H1 (cell line): ENCODE measurements around the gene CCDC12. TPM values are rescaled to one million over a fixed set of nuclear protein-coding genes. Genes with fewer than 3 reads are reported as not detected.
A peak's percentile ranks its signal among the peaks of the same experiment; 100 is the strongest.

Experiments used
- EZH2 ChIP-seq: fragments of 200-600 bp; sonication (generic); IDR thresholded peaks from 2 replicates; pipeline ENCODE4 v1.7.1; 2012; ENCODE audit warnings: low read depth, mild to moderate bottlenecking, moderate library complexity, low read length, inconsistent platforms; ENCODE audit not compliant: severe bottlenecking
- KDM4A ChIP-seq: IDR thresholded peaks from one replicate; pipeline ENCODE4 v1.7.1; 2012; ENCODE audit warnings: low read depth, mild to moderate bottlenecking, moderate library complexity, low read length, inconsistent platforms; ENCODE audit not compliant: severe bottlenecking
- POU5F1 ChIP-seq: IDR thresholded peaks from 2 replicates; pipeline ENCODE4 v1.6.1; 2011; ENCODE audit warnings: low read depth, mild to moderate bottlenecking, low read length, moderate library complexity
- RNF2 ChIP-seq: fragments of 200-900, 300-1000 bp; sonication (generic); IDR thresholded peaks from 2 replicates; pipeline ENCODE4 v1.7.1; 2016; ENCODE audit warnings: borderline replicate concordance, low read depth, mild to moderate bottlenecking, antibody characterized with exemption, low read length; ENCODE audit not compliant: poor library complexity, severe bottlenecking; ENCODE audit errors: missing control alignments
- SP4 ChIP-seq: IDR thresholded peaks from 2 replicates; pipeline ENCODE4 v1.6.1; 2012; ENCODE audit warnings: low read length, inconsistent platforms
- polyA plus RNA-seq, 7 experiments: library from polyadenylated mRNA; depleted of rRNA in 3 of 7; stranded (reverse) in 5 of 7; unstranded in 2 of 7; fragments of >200 nt in 5 of 7; fragments of 200-250 nt in 2 of 7; gene quantifications; 1 replicate in 5 of 7; 2 replicates in 1 of 7; 4 replicates in 1 of 7; pipeline versions ENCODE4 v1.2.1 to v1.2.3, GENCODE V29; 2011 to 2013; ENCODE audit warnings: missing spikeins in 2 of 7, mixed read lengths in 2 of 7
- total RNA-seq: library from RNA; stranded (reverse); fragmentation: NEBNext Ultra II Directional; extraction: Animal tissue kit (Norgen Biotek cat#: 25700); gene quantifications from 2 replicates; pipeline ENCODE4 v1.2.1, GENCODE V29; 2021
- TF ChIP-seq, protein P1 (sequence below): fragments of 300-600 bp; sonication (generic); IDR thresholded peaks from 2 replicates; pipeline ENCODE4 v1.7.1; 2012; ENCODE audit warnings: low read length, moderate library complexity, mild to moderate bottlenecking, inconsistent platforms; ENCODE audit not compliant: insufficient replicate concordance

Gene CCDC12
- total and polyA plus RNA-seq, 2 of the 8 experiments (the other 6 are each of a cell fraction or from before 2014, with no cell fraction given): 29.5 to 41.3 TPM

- TF ChIP-seq, protein P1, sequence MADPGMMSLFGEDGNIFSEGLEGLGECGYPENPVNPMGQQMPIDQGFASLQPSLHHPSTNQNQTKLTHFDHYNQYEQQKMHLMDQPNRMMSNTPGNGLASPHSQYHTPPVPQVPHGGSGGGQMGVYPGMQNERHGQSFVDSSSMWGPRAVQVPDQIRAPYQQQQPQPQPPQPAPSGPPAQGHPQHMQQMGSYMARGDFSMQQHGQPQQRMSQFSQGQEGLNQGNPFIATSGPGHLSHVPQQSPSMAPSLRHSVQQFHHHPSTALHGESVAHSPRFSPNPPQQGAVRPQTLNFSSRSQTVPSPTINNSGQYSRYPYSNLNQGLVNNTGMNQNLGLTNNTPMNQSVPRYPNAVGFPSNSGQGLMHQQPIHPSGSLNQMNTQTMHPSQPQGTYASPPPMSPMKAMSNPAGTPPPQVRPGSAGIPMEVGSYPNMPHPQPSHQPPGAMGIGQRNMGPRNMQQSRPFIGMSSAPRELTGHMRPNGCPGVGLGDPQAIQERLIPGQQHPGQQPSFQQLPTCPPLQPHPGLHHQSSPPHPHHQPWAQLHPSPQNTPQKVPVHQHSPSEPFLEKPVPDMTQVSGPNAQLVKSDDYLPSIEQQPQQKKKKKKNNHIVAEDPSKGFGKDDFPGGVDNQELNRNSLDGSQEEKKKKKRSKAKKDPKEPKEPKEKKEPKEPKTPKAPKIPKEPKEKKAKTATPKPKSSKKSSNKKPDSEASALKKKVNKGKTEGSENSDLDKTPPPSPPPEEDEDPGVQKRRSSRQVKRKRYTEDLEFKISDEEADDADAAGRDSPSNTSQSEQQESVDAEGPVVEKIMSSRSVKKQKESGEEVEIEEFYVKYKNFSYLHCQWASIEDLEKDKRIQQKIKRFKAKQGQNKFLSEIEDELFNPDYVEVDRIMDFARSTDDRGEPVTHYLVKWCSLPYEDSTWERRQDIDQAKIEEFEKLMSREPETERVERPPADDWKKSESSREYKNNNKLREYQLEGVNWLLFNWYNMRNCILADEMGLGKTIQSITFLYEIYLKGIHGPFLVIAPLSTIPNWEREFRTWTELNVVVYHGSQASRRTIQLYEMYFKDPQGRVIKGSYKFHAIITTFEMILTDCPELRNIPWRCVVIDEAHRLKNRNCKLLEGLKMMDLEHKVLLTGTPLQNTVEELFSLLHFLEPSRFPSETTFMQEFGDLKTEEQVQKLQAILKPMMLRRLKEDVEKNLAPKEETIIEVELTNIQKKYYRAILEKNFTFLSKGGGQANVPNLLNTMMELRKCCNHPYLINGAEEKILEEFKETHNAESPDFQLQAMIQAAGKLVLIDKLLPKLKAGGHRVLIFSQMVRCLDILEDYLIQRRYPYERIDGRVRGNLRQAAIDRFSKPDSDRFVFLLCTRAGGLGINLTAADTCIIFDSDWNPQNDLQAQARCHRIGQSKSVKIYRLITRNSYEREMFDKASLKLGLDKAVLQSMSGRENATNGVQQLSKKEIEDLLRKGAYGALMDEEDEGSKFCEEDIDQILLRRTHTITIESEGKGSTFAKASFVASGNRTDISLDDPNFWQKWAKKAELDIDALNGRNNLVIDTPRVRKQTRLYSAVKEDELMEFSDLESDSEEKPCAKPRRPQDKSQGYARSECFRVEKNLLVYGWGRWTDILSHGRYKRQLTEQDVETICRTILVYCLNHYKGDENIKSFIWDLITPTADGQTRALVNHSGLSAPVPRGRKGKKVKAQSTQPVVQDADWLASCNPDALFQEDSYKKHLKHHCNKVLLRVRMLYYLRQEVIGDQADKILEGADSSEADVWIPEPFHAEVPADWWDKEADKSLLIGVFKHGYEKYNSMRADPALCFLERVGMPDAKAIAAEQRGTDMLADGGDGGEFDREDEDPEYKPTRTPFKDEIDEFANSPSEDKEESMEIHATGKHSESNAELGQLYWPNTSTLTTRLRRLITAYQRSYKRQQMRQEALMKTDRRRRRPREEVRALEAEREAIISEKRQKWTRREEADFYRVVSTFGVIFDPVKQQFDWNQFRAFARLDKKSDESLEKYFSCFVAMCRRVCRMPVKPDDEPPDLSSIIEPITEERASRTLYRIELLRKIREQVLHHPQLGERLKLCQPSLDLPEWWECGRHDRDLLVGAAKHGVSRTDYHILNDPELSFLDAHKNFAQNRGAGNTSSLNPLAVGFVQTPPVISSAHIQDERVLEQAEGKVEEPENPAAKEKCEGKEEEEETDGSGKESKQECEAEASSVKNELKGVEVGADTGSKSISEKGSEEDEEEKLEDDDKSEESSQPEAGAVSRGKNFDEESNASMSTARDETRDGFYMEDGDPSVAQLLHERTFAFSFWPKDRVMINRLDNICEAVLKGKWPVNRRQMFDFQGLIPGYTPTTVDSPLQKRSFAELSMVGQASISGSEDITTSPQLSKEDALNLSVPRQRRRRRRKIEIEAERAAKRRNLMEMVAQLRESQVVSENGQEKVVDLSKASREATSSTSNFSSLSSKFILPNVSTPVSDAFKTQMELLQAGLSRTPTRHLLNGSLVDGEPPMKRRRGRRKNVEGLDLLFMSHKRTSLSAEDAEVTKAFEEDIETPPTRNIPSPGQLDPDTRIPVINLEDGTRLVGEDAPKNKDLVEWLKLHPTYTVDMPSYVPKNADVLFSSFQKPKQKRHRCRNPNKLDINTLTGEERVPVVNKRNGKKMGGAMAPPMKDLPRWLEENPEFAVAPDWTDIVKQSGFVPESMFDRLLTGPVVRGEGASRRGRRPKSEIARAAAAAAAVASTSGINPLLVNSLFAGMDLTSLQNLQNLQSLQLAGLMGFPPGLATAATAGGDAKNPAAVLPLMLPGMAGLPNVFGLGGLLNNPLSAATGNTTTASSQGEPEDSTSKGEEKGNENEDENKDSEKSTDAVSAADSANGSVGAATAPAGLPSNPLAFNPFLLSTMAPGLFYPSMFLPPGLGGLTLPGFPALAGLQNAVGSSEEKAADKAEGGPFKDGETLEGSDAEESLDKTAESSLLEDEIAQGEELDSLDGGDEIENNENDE: no peak
- TF ChIP-seq EZH2: peak; percentile 71
- peak; percentile 67 for TF ChIP-seq RNF2
- no peak for TF ChIP-seq SP4
- TF ChIP-seq POU5F1: no peak
- peak; percentile 19 for TF ChIP-seq KDM4A
Observed at GRCh38 chr3:46883054-46883829, 93.3 kb downstream of the CCDC12 start (continued).
